GM10847 (cell line): ENCODE measurements around the gene PRF1.

Experiments
- POLR2A ChIP-seq: IDR thresholded peaks from 2 replicates; pipeline ENCODE4 v1.6.1; 2011; ENCODE audit not compliant: insufficient read length; ENCODE audit errors: extremely low read depth

PRF1 gene

DNA sequence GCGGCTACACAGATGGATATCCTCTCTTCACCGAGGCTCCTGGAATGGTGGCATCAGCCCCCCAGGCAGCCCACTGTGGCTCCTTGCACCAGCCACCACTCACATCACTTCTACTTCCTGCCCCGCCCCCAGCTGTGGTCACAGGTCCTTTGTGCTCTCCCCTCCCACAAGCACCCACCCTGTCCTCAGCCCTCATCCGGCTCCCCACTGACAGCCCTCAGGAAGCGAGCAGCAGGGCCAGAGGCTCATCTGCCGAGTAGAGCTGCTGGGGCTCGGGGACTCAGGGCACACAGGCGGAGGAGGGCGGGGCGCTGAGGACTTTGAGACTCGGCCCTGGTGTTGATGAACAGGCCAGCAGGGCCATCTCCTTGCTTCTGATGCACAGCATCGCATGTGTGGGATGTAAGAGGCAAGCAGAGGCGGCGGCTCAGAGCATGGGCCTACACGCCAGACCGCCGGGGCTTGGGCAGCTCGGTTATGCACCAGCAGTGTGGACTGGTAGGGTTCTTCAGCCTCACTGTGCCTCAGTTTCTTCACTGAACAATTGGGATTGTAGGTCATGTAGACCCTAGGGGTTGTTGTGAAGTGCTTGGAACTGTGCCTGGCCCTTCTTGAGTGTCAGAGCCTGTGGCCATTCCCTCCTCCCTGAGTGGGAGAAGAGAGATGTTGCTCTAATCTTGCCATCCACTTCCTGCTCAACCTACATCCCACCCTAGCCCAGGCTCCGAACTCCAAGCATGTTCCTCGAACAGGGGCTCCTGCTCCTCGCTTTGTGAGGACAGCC lies at the start of gene PRF1:
Gene PRF1 (minus strand): TSS at position 77 of the 784 bp plus-strand sequence. CDS start 1,839 bp downstream, outside the sequence.
- no peak for TF ChIP-seq POLR2A

GRCh38 chr10:70651661-70652060 lies 49.1 kb upstream of the PRF1 start:
- no peak for TF ChIP-seq POLR2A

GRCh38 chr10:70650718-70651117 lies 48.2 kb upstream of the PRF1 start:
- TF ChIP-seq POLR2A: no peak

DNA sequence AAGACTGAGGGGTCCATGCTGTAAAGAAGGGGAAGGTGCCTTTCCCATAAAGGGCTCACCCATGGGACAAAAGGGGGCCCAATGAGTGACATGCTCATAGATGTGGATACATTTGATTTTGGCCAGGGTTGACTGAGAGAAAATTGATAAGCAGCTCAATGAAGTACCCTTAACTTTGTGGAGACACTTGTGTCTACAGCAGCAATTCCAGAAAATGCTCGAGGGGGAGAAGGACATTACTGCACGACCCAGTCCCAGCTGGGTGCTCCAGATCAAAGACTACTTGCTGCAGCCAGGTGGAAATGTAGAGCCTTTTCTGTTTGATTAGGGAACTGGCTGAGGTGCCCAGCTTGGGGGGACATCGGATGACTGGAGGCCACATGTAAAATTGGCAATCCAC lies 47.6 kb upstream of the PRF1 start:
- TF ChIP-seq POLR2A: no peak

DNA sequence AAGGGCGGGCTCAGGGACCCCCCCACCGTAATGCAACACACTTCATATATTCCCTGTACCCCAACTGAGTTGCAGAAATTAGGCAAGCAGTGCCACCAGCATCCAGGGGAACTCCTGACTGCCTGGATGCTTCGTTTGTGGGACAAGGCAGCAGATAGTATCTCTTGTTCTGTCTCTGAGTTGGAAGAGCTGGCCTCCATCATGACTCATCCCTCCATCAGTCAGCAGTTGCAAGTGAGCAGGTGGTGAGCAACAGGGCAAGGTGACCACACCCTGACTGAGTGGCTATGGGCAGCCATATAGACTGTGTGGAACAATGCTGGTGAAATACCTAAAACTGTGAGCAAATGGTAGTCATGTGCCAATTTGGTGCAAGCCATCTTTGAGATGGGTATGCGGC lies 47.0 kb upstream of the PRF1 start:
- no peak for TF ChIP-seq POLR2A

DNA sequence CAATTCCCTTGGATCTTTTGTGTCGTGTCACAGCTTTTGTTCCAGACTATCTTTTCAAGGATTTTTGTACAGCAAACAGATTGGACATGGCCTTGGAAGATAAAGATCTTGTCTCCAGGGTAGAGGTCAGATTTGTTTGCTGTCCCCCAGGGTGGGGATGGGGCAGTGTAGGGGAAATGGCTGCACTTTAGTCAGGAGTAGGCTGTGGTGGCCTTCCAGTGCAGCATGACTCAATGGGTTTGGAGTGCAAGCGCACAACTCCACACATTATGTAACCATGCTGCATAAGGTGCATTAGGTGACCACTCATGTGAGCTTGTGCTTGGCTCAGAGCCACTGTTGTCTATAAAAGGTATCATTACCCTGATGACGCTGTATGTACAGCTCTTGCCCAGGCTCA lies 45.9 kb upstream of the PRF1 start:
- TF ChIP-seq POLR2A: no peak

- TF ChIP-seq POLR2A: no peak
Measured at GRCh38 chr10:70647086-70647485, 44.5 kb upstream of the PRF1 start.

- TF ChIP-seq POLR2A: no peak
Measured at GRCh38 chr10:70634011-70634410, 31.5 kb upstream of the PRF1 start.

DNA sequence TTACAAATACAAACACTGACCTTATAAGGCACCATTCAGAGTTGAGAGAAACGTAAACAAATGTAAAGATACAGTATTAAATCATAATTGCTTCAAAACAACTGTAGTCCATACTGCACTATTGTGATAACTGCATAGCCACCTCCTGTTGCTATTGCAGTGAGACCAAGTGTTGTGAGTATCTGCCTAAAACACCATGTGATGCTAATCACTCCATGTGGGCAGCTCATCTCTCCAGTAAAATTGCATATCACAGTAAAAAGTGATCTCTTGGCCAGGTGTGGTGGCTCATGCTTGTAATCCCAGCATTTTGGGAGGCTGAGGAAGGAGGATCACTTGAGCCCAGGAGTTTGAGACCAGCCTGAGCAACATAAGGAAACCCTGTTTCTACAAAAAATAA lies 26.8 kb upstream of the PRF1 start:
- no peak for TF ChIP-seq POLR2A

DNA sequence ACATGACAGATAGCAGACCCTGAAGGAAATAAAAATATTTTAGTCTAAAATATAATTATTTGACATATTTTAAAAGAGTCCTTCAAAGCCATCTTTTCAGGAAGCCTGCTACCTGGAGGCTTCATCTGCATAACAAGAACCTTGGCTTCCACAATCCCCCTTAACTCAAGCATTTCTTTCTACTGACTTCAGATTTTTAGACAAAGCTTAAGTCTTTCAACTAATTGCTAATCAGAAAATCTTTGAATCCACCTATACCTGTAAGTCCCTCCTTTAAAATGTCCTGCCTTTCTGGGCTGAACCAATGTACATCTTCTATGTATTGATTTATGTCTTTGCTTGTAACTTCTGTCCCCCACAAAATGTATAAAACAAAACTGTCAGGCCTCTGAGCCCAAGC lies 23.5 kb upstream of the PRF1 start:
- no peak for TF ChIP-seq POLR2A

GRCh38 chr10:70622981-70623844 lies 20.7 kb upstream of the PRF1 start:
- no peak for TF ChIP-seq POLR2A

DNA sequence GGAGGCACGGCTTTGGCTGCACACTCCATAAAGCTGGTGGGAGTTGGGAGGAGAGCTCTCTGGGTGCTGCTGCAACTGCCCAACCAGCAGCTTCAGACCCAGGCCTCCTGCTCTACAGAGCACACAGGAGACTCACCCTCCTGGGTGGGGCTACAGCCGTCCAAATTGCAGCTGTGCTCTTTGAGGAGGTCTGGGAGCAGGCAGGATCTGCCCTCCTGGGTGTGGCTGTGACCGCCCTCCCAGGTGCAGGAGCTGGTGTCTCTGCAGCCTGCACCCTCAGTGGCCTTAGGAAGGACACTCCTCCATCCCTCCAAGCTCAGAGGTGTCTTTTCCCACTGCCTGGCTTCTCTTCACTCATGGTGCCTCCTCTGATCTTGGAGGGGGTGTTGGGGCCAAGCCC lies 20.0 kb upstream of the PRF1 start:
- no peak for TF ChIP-seq POLR2A

- TF ChIP-seq POLR2A: no peak
Measured at GRCh38 chr10:70621503-70622078, 19.1 kb upstream of the PRF1 start.

DNA sequence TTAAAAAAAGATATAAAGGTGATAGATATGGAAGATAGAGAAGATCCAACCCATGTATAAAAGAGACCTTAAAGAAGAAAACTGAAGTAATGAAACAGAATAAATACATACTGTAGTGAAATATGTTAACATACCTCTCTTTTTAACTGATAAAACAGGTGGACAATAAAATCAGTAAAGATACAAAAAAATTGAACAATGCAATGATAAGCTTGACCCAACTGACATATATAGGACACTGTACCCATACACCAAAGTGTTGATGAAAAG lies 17.4 kb upstream of the PRF1 start:
- TF ChIP-seq POLR2A: no peak

DNA sequence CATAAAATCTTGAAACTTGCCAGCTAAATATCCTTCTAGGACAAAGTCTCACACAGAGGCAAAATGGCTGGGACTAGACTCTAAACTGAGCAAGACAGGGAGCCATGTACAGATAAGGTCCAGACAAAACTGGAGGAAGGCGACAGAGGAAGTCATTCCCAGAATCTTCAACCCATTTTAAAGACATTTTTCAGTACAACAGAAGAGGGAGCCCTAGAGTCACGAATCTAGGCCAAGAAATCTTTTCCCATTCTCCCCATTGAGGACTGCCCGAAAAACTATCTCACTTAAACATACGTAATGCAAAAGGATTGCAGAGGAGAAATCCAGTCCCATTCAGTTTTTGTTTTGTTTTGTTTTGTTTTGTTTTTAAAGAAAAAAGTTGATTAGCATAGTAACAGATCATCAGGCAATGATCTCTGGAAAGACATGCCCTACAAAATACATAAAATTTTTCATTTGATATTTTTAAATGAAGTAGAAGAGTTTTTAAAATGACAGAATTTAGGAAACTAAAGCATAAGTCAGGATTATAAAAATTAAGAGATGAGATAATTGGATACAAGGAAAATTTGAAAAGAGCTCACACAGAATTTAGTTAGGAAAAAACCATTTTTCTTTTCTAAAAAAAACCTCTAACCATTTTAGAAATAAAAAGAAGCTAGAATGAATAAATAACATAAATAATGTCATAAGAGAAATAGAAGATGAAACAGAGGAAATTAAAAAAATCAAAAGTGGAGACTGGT lies 16.9 kb upstream of the PRF1 start:
- TF ChIP-seq POLR2A: no peak
